ENCODE measurements around the gene GADL1. TPM values are rescaled to one million over a fixed set of nuclear protein-coding genes. Genes with fewer than 3 reads are reported as not detected.

The GADL1 gene
- polyA plus RNA-seq, 1 donor (not counting 4 experiments of a cell fraction or from before 2014, with no cell fraction given), result not detected

DNA sequence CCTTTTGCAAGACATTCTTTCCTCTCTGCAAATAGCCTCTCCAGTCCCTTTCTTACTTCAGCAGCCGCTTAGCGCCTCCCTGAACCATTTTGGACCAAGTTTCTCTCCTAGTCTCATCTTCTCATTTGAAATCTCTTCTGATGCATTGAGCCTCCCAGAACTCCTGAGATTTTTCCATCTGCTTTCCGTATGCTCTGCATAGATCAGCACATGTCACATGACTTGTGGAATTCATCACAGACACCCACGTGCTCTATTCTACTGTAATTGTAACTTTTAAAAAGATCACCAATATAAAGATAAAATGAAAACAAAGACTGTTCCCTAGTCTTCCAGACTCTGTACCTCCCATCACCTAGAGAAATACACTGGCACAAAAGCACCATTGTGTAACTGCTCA lies 100.7 kb downstream of the GADL1 start:
- H2AFZ ChIP-seq (ENCODE audit: control insufficient read depth, low read length), result no peak overlapping the region
- H3K4me2 ChIP-seq (ENCODE audit: control insufficient read depth, extremely low read depth, insufficient read depth, low read depth, low read length), result no peak overlapping the region
- TF ChIP-seq EZH2 (IDR thresholded peaks at IDR 0.05; ENCODE audit: low read length), result no peak
- TF ChIP-seq, protein P1, sequence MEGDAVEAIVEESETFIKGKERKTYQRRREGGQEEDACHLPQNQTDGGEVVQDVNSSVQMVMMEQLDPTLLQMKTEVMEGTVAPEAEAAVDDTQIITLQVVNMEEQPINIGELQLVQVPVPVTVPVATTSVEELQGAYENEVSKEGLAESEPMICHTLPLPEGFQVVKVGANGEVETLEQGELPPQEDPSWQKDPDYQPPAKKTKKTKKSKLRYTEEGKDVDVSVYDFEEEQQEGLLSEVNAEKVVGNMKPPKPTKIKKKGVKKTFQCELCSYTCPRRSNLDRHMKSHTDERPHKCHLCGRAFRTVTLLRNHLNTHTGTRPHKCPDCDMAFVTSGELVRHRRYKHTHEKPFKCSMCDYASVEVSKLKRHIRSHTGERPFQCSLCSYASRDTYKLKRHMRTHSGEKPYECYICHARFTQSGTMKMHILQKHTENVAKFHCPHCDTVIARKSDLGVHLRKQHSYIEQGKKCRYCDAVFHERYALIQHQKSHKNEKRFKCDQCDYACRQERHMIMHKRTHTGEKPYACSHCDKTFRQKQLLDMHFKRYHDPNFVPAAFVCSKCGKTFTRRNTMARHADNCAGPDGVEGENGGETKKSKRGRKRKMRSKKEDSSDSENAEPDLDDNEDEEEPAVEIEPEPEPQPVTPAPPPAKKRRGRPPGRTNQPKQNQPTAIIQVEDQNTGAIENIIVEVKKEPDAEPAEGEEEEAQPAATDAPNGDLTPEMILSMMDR (optimal IDR thresholded peaks at IDR 0.05 in 1 of 3, IDR thresholded peaks at IDR 0.05 in 1 of 3, conservative IDR thresholded peaks at IDR 0.05 in 1 of 3; ENCODE audit: extremely low read depth in 1 of 3, insufficient read depth in 2 of 3, low read length in 3 of 3), result no peak
- FAIRE-seq (no peak), DNase-seq (ENCODE audit: low read depth, low spot score) (no peak)
- no peaks in the 10 kb centered on the region for H3K27me3 ChIP-seq (ENCODE audit: control insufficient read depth, extremely low read depth, insufficient read depth, low read length)
- no peak overlapping the region for H3K4me3 ChIP-seq (ENCODE audit: control insufficient read depth in 2 of 3, extremely low read depth in 1 of 3, insufficient read depth in 2 of 3, low read depth in 1 of 3, low read length in 3 of 3)
- dilution Hi-C loops (cut with MboI; ENCODE audit: extremely low pct_ligation_motif_present, low sequenced_read_pairs), result no loop called here
- no peaks in the 10 kb centered on the region for H3K79me2 ChIP-seq (ENCODE audit: control insufficient read depth, insufficient read depth, low read length)
- no peak overlapping the region for H3K27ac ChIP-seq (ENCODE audit: control insufficient read depth, insufficient read depth, low read length)
- no peaks in the 10 kb centered on the region for H3K9me3 ChIP-seq (ENCODE audit: control insufficient read depth, low read depth, low read length)
- no peaks in the 10 kb centered on the region for H3K4me1 ChIP-seq (ENCODE audit: control insufficient read depth, extremely low read depth, insufficient read depth, low read length)
- no peaks in the 10 kb centered on the region for H4K20me1 ChIP-seq (ENCODE audit: control insufficient read depth, extremely low read depth, insufficient read depth, low read length)
- no peak overlapping the region for H3K9ac ChIP-seq (ENCODE audit: control insufficient read depth, extremely low read depth, insufficient read depth, low read length)
- no peaks in the 10 kb centered on the region for H3K9me1 ChIP-seq (ENCODE audit: control insufficient read depth, extremely low read depth, insufficient read depth, low read length)
- no peaks in the 10 kb centered on the region for H3K36me3 ChIP-seq (ENCODE audit: control insufficient read depth in 2 of 2, extremely low read depth in 1 of 2, insufficient read depth in 2 of 2, low read length in 2 of 2)

DNA sequence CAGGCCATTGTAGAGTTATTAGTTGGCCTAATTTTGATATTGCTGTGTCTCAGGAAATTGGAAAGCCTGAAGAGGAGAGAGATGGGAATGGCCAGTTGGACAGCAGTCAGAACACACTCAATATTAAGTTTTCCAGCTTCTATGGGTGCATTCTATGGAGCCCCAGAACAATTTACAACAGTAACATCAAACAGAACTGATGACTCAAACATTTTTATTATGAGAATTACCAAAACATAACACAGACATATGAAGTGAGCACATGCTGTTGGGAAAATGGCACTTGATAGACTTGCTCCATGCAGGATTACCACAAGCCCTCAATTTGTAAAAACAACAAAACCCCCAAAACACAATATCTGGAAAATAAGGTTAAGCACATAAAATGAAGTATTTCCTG lies 104.3 kb downstream of the GADL1 start:
- Histone ChIP-seq H3K27ac (ENCODE audit: control insufficient read depth, insufficient read depth, low read length) (no peak overlapping the region), H3K4me3 (ENCODE audit: control insufficient read depth in 2 of 3, extremely low read depth in 1 of 3, insufficient read depth in 2 of 3, low read depth in 1 of 3, low read length in 3 of 3) (no peak overlapping the region), H3K9ac (ENCODE audit: control insufficient read depth, extremely low read depth, insufficient read depth, low read length) (no peak overlapping the region), H3K4me1 (ENCODE audit: control insufficient read depth, extremely low read depth, insufficient read depth, low read length) (no peaks in the 10 kb centered on the region), H4K20me1 (ENCODE audit: control insufficient read depth, extremely low read depth, insufficient read depth, low read length) (no peaks in the 10 kb centered on the region), H3K27me3 (ENCODE audit: control insufficient read depth, extremely low read depth, insufficient read depth, low read length) (no peaks in the 10 kb centered on the region), H3K79me2 (ENCODE audit: control insufficient read depth, insufficient read depth, low read length) (no peaks in the 10 kb centered on the region), H2AFZ (ENCODE audit: control insufficient read depth, low read length) (no peak overlapping the region), H3K9me3 (ENCODE audit: control insufficient read depth, low read depth, low read length) (no peaks in the 10 kb centered on the region), H3K36me3 (ENCODE audit: control insufficient read depth in 2 of 2, extremely low read depth in 1 of 2, insufficient read depth in 2 of 2, low read length in 2 of 2) (no peaks in the 10 kb centered on the region), H3K4me2 (ENCODE audit: control insufficient read depth, extremely low read depth, insufficient read depth, low read depth, low read length) (no peak overlapping the region), H3K9me1 (ENCODE audit: control insufficient read depth, extremely low read depth, insufficient read depth, low read length) (no peaks in the 10 kb centered on the region)
- no peak for FAIRE-seq
- TF ChIP-seq, protein P1 (optimal IDR thresholded peaks at IDR 0.05 in 1 of 3, IDR thresholded peaks at IDR 0.05 in 1 of 3, conservative IDR thresholded peaks at IDR 0.05 in 1 of 3; ENCODE audit: extremely low read depth in 1 of 3, insufficient read depth in 2 of 3, low read length in 3 of 3), result no peak
- no peak for TF ChIP-seq EZH2 (IDR thresholded peaks at IDR 0.05; ENCODE audit: low read length)
- DNase-seq (ENCODE audit: low read depth, low spot score), result no peak
- dilution Hi-C loops (cut with MboI; ENCODE audit: extremely low pct_ligation_motif_present, low sequenced_read_pairs), result no loop called here
